HL-60 (cell line): Measurements from ENCODE around the gene CTNNA3.

Source experiments
- DNase-seq, 2 experiments: peaks; one replicate each; pipeline ENCODE4 v3.0.0-alpha.2; 2010 to 2020; ENCODE audit warnings: low read depth in 1 of 2, low spot score in 1 of 2
- H3K27ac ChIP-seq: fragments of 250-450 bp; sonication (Bioruptor Pico); replicated peaks from 2 replicates; pipeline ENCODE4 v1.5.1; 2020; ENCODE audit warnings: mild to moderate bottlenecking, moderate library complexity
- H3K27me3 ChIP-seq: fragments of 250-450 bp; sonication (Bioruptor Pico); 2 replicates; pipeline ENCODE4 v1.5.1; 2021; ENCODE audit warnings: mild to moderate bottlenecking, moderate library complexity; ENCODE audit not compliant: insufficient read depth, poor library complexity, severe bottlenecking
- H3K4me3 ChIP-seq: replicated peaks from 2 replicates; pipeline ENCODE4 v1.5.1; 2011; ENCODE audit warnings: mild to moderate bottlenecking, control low read depth, low read length; ENCODE audit not compliant: insufficient read depth
- CTCF ChIP-seq: IDR thresholded peaks from one replicate; pipeline ENCODE4 v1.5.1; 2011; ENCODE audit warnings: low read length, control low read depth, inconsistent platforms; ENCODE audit not compliant: insufficient read depth
- GABPA ChIP-seq: IDR thresholded peaks from 2 replicates; pipeline ENCODE4 v1.6.1; 2012; ENCODE audit warnings: low read depth
- POLR2AphosphoS5 ChIP-seq: IDR thresholded peaks from 2 replicates; pipeline ENCODE4 v1.6.1; 2012; ENCODE audit warnings: low read depth
- REST ChIP-seq: IDR thresholded peaks from 2 replicates; pipeline ENCODE4 v1.6.1; 2012; ENCODE audit warnings: low read depth; ENCODE audit not compliant: insufficient replicate concordance
- SPI1 ChIP-seq: IDR thresholded peaks from 2 replicates; pipeline ENCODE4 v1.6.1; 2012; ENCODE audit warnings: low read depth, mild to moderate bottlenecking, borderline replicate concordance

Gene CTNNA3

GRCh38 chr10:66795866-66796265, 900.1 kb downstream of the CTNNA3 start:
- H3K27ac ChIP-seq = no peak overlapping the region
- no peak for DNase-seq
- TF ChIP-seq GABPA = no peak
- no peak for TF ChIP-seq SPI1
- no peak for TF ChIP-seq CTCF
- TF ChIP-seq REST = no peak
- TF ChIP-seq POLR2AphosphoS5 = no peak
- H3K27me3 ChIP-seq = no peaks in the 10 kb centered on the region
- H3K4me3 ChIP-seq = no peak overlapping the region

GRCh38 chr10:66792441-66792840, 903.6 kb downstream of the CTNNA3 start:
- Histone ChIP-seq H3K27me3 (no peaks in the 10 kb centered on the region), H3K4me3 (no peak overlapping the region), H3K27ac (no peak overlapping the region)
- TF ChIP-seq POLR2AphosphoS5 (no peak), CTCF (no peak)
- DNase-seq = no peak

- Histone ChIP-seq H3K4me3 (no peak overlapping the region), H3K27me3 (no peaks in the 10 kb centered on the region), H3K27ac (no peak overlapping the region)
- DNase-seq = no peak
- TF ChIP-seq REST = no peak
- no peak for TF ChIP-seq SPI1
Measured at GRCh38 chr10:66788178-66788987, 907.6 kb downstream of the CTNNA3 start.

- Histone ChIP-seq H3K27me3 (no peaks in the 10 kb centered on the region), H3K4me3 (no peak overlapping the region), H3K27ac (no peak overlapping the region)
- TF ChIP-seq POLR2AphosphoS5 = no peak
- TF ChIP-seq GABPA = no peak
- no peak for TF ChIP-seq SPI1
- no peak for TF ChIP-seq REST
- TF ChIP-seq CTCF = no peak
- no peak for DNase-seq
Measured at GRCh38 chr10:66786709-66787108, 909.3 kb downstream of the CTNNA3 start.
